Activated naive CD8-positive, alpha-beta T cell (primary cell): ENCODE results near the gene EIF1B.
A peak's percentile ranks its signal among the peaks of the same experiment; 100 is the strongest.

Experiments used
- H3K27ac Mint-ChIP-seq: one replicate; pipeline ENCODE4 v1.8.0; 2021; ENCODE audit warnings: mixed read lengths
- H3K27me3 Mint-ChIP-seq: one replicate; pipeline ENCODE4 v1.8.0; 2021; ENCODE audit warnings: mixed read lengths
- H3K36me3 Mint-ChIP-seq: one replicate; pipeline ENCODE4 v1.8.0; 2021; ENCODE audit warnings: mixed read lengths
- H3K4me1 Mint-ChIP-seq: one replicate; pipeline ENCODE4 v1.8.0; 2021; ENCODE audit warnings: low read depth, mixed read lengths
- H3K4me3 Mint-ChIP-seq: one replicate; pipeline ENCODE4 v1.8.0; 2021; ENCODE audit warnings: mild to moderate bottlenecking, mixed read lengths
- H3K9me3 Mint-ChIP-seq: one replicate; pipeline ENCODE4 v1.8.0; 2021; ENCODE audit warnings: low read depth, mixed read lengths

Gene EIF1B

GRCh38 chr3:40299130-40299720, 10.3 kb upstream of the EIF1B start:
- no peaks in the 10 kb centered on the region for H3K4me1 Mint-ChIP-seq
- H3K4me3 Mint-ChIP-seq: no peak overlapping the region
- peaks cover 36% of the 10 kb centered on the region for H3K36me3 Mint-ChIP-seq
- no peak overlapping the region for H3K27ac Mint-ChIP-seq
- no peaks in the 10 kb centered on the region for H3K27me3 Mint-ChIP-seq
- no peaks in the 10 kb centered on the region for H3K9me3 Mint-ChIP-seq

- Mint-ChIP-seq H3K36me3 (peaks cover 31% of the 10 kb centered on the region), H3K4me1 (no peaks in the 10 kb centered on the region), H3K27me3 (no peaks in the 10 kb centered on the region), H3K9me3 (no peaks in the 10 kb centered on the region), H3K4me3 (no peak overlapping the region), H3K27ac (no peak overlapping the region)
These were observed 9.7 kb upstream of the EIF1B start for GRCh38 chr3:40299721-40300335.

GRCh38 chr3:40302784-40303183, 6.7 kb upstream of the EIF1B start:
- Mint-ChIP-seq H3K27ac (no peak overlapping the region), H3K36me3 (peaks cover 24% of the 10 kb centered on the region), H3K27me3 (no peaks in the 10 kb centered on the region), H3K9me3 (no peaks in the 10 kb centered on the region), H3K4me3 (no peak overlapping the region), H3K4me1 (peaks cover 2% of the 10 kb centered on the region)

- H3K27me3 Mint-ChIP-seq: no peaks in the 10 kb centered on the region
- peaks cover 21% of the 10 kb centered on the region for H3K36me3 Mint-ChIP-seq
- no peaks in the 10 kb centered on the region for H3K9me3 Mint-ChIP-seq
- H3K4me3 Mint-ChIP-seq: no peak overlapping the region
- peaks cover 10% of the 10 kb centered on the region for H3K4me1 Mint-ChIP-seq
- H3K27ac Mint-ChIP-seq: no peak overlapping the region
These were observed 5.2 kb upstream of the EIF1B start for GRCh38 chr3:40304352-40304751.

GRCh38 chr3:40306336-40306735, 3.2 kb upstream of the EIF1B start:
- no peaks in the 10 kb centered on the region for H3K27me3 Mint-ChIP-seq
- no peak overlapping the region for H3K4me3 Mint-ChIP-seq
- H3K9me3 Mint-ChIP-seq: no peaks in the 10 kb centered on the region
- H3K36me3 Mint-ChIP-seq: peaks cover 11% of the 10 kb centered on the region
- peaks cover 17% of the 10 kb centered on the region for H3K4me1 Mint-ChIP-seq
- H3K27ac Mint-ChIP-seq: no peak overlapping the region

- Mint-ChIP-seq H3K27ac (peak overlapping the region; percentile 17), H3K36me3 (peaks cover 12% of the 10 kb centered on the region)
These were observed 2.3 kb upstream of the EIF1B start for GRCh38 chr3:40307176-40307575.

GRCh38 chr3:40308725-40309417, 636 bp upstream of the EIF1B start:
- peak overlapping the region; percentile 99 for H3K4me3 Mint-ChIP-seq
- peak overlapping the region; percentile 99 for H3K27ac Mint-ChIP-seq
- peaks cover 32% of the 10 kb centered on the region for H3K4me1 Mint-ChIP-seq
- no peaks in the 10 kb centered on the region for H3K9me3 Mint-ChIP-seq
- H3K27me3 Mint-ChIP-seq: no peaks in the 10 kb centered on the region
- peaks cover 8% of the 10 kb centered on the region for H3K36me3 Mint-ChIP-seq

More at GRCh38 chr3:40307176-40307575, 2.3 kb upstream of the EIF1B start:
- Mint-ChIP-seq H3K9me3 (no peaks in the 10 kb centered on the region), H3K4me1 (peaks cover 25% of the 10 kb centered on the region), H3K27me3 (no peaks in the 10 kb centered on the region), H3K4me3 (no peak overlapping the region)

- peaks cover 33% of the 10 kb centered on the region for H3K4me1 Mint-ChIP-seq
- H3K27ac Mint-ChIP-seq: peak overlapping the region; percentile 99
- H3K27me3 Mint-ChIP-seq: no peaks in the 10 kb centered on the region
- H3K9me3 Mint-ChIP-seq: no peaks in the 10 kb centered on the region
- peaks cover 8% of the 10 kb centered on the region for H3K36me3 Mint-ChIP-seq
- H3K4me3 Mint-ChIP-seq: peak overlapping the region; percentile 99
These were observed 603 bp downstream of the EIF1B start for GRCh38 chr3:40309925-40310695.

- no peaks in the 10 kb centered on the region for H3K27me3 Mint-ChIP-seq
- peak overlapping the region; percentile 99 for H3K4me3 Mint-ChIP-seq
- H3K27ac Mint-ChIP-seq: peak overlapping the region; percentile 99
- H3K4me1 Mint-ChIP-seq: peaks cover 33% of the 10 kb centered on the region
- H3K36me3 Mint-ChIP-seq: peaks cover 8% of the 10 kb centered on the region
- H3K9me3 Mint-ChIP-seq: no peaks in the 10 kb centered on the region
These were observed 1.2 kb downstream of the EIF1B start for GRCh38 chr3:40310705-40311104.

GRCh38 chr3:40312661-40313226, 3.2 kb downstream of the EIF1B start:
- H3K36me3 Mint-ChIP-seq: peaks cover 6% of the 10 kb centered on the region

GRCh38 chr3:40313975-40314860, 4.7 kb downstream of the EIF1B start:
- Mint-ChIP-seq H3K4me3 (no peak overlapping the region), H3K9me3 (no peaks in the 10 kb centered on the region), H3K36me3 (peaks cover 6% of the 10 kb centered on the region), H3K27me3 (no peaks in the 10 kb centered on the region), H3K4me1 (peaks cover 23% of the 10 kb centered on the region), H3K27ac (peak overlapping the region; percentile 78)

More at GRCh38 chr3:40312661-40313226, 3.2 kb downstream of the EIF1B start:
- Mint-ChIP-seq H3K4me1 (peaks cover 31% of the 10 kb centered on the region), H3K27me3 (no peaks in the 10 kb centered on the region), H3K27ac (peak overlapping the region; percentile 78), H3K4me3 (no peak overlapping the region), H3K9me3 (no peaks in the 10 kb centered on the region)

GRCh38 chr3:40317061-40317855, 7.8 kb downstream of the EIF1B start:
- no peak overlapping the region for H3K27ac Mint-ChIP-seq
- H3K36me3 Mint-ChIP-seq: no peaks in the 10 kb centered on the region
- no peaks in the 10 kb centered on the region for H3K27me3 Mint-ChIP-seq
- no peaks in the 10 kb centered on the region for H3K9me3 Mint-ChIP-seq
- peaks cover 7% of the 10 kb centered on the region for H3K4me1 Mint-ChIP-seq
- H3K4me3 Mint-ChIP-seq: no peak overlapping the region

- Mint-ChIP-seq H3K27ac (no peak overlapping the region), H3K36me3 (no peaks in the 10 kb centered on the region), H3K9me3 (no peaks in the 10 kb centered on the region), H3K4me3 (no peak overlapping the region), H3K27me3 (no peaks in the 10 kb centered on the region), H3K4me1 (no peaks in the 10 kb centered on the region)
These were observed 12.3 kb downstream of the EIF1B start for GRCh38 chr3:40321818-40322217.
